GM12878 (cell line): ENCODE data around the gene KRT32. TPM values are rescaled to one million over a fixed set of nuclear protein-coding genes. Genes with fewer than 3 reads are reported as not detected.

ENCODE experiments used
- ATAC-seq: fragments of 200-7000 bp; cut with Tn5 transposase; 3 replicates; pipeline ENCODE4 v1.9.1; 2020; ENCODE audit warnings: mild to moderate bottlenecking, moderate library complexity
- BruUV-seq: library from RNA; stranded (reverse); fragments of 400-500 nt; replicated peaks from 2 replicates; lab custom pipeline; 2021; lab: Mats Ljungman, UMichigan
- CTCF ChIA-PET: fragments of 300-600 bp; sonication (Branson Sonifier 250); formaldehyde crosslinking; extraction: SDS; loops from one replicate; lab custom pipeline; 2021; ENCODE audit warnings: inconsistent platforms; lab: Yijun Ruan, JAX
- POLR2A ChIA-PET: fragments of 350-600 bp; formaldehyde crosslinking; extraction: SDS; loops from one replicate; lab custom pipeline; 2021; ENCODE audit warnings: inconsistent platforms; lab: Charles Lee
- RAD21 ChIA-PET: fragments of 300-600 bp; sonication (Branson Sonifier 250); formaldehyde crosslinking; loops from one replicate; lab custom pipeline; 2023; ENCODE audit warnings: antibody characterized with exemption; ENCODE audit not compliant: unreplicated experiment; lab: Charles Lee
- SMC1A ChIA-PET: fragments of 300-600 bp; sonication (Branson Sonifier 250); formaldehyde crosslinking; loops from one replicate; lab custom pipeline; 2023; ENCODE audit not compliant: unreplicated experiment, uncharacterized antibody; lab: Charles Lee
- DNase-seq: peaks from one replicate; pipeline ENCODE4 v3.0.0-alpha.2; 2011; ENCODE audit warnings: low read depth, low spot score
- FAIRE-seq: peaks from 3 replicates; lab custom pipeline; 2011; peaks lifted over from hg19 to GRCh38; lab: Jason Lieb, UNC
- H2AFZ ChIP-seq: 2 replicates; pipeline ENCODE4 v1.6.0; 2011; ENCODE audit warnings: low read depth, low read length, control low read depth; ENCODE audit not compliant: control insufficient read depth
- H3K27ac ChIP-seq: 2 replicates; pipeline ENCODE4 v1.5.1; 2011; ENCODE audit warnings: control low read depth; ENCODE audit not compliant: control insufficient read depth, insufficient read depth
- H3K27me3 ChIP-seq, 2 experiments: replicated peaks in 1 of 2; 2 replicates each; pipeline versions ENCODE4 v1.6.0 to v1.6.1; 2011; ENCODE audit warnings: low read length in 1 of 2; ENCODE audit not compliant: control insufficient read depth in 2 of 2, insufficient read depth in 2 of 2
- H3K36me3 ChIP-seq, 2 experiments: 2 replicates each; pipeline ENCODE4 v1.5.1; 2011; ENCODE audit warnings: low read length in 1 of 2; ENCODE audit not compliant: control insufficient read depth in 2 of 2, insufficient read depth in 2 of 2
- H3K4me1 ChIP-seq: 2 replicates; pipeline ENCODE4 v1.6.1; 2011; ENCODE audit warnings: mild to moderate bottlenecking, low read length, moderate library complexity, mixed read lengths; ENCODE audit not compliant: control insufficient read depth, insufficient read depth
- H3K4me2 ChIP-seq: 2 replicates; pipeline ENCODE4 v1.6.0; 2011; ENCODE audit warnings: control low read depth; ENCODE audit not compliant: control insufficient read depth, insufficient read depth
- H3K4me3 ChIP-seq: fragments of 200-600 bp; sonication (generic); 2 replicates; pipeline ENCODE4 v1.5.1; 2016
- H3K79me2 ChIP-seq: 2 replicates; pipeline ENCODE4 v1.6.0; 2011; ENCODE audit warnings: low read length; ENCODE audit not compliant: control insufficient read depth, insufficient read depth
- H3K9ac ChIP-seq: 2 replicates; pipeline ENCODE4 v1.8.0; 2011; ENCODE audit warnings: low read length, control low read depth, mixed read lengths; ENCODE audit not compliant: control insufficient read depth, insufficient read depth
- H3K9me3 ChIP-seq: replicated peaks from 3 replicates; pipeline ENCODE4 v1.5.1; 2011; ENCODE audit warnings: mild to moderate bottlenecking, low read length; ENCODE audit not compliant: control insufficient read depth, insufficient read depth
- H4K20me1 ChIP-seq: 2 replicates; pipeline ENCODE4 v1.6.0; 2011; ENCODE audit not compliant: control insufficient read depth, insufficient read depth
- CBFB ChIP-seq: IDR thresholded peaks from 2 replicates; pipeline ENCODE4 v1.6.1; 2016; ENCODE audit warnings: antibody characterized with exemption, low read depth
- EED ChIP-seq: sonication (generic); IDR thresholded peaks from 2 replicates; pipeline ENCODE4 v1.6.1; 2016; ENCODE audit warnings: antibody characterized with exemption, low read depth
- FOXK2 ChIP-seq: fragments of 450-650 bp; IDR thresholded peaks from 2 replicates; pipeline ENCODE4 v1.6.1; 2017; ENCODE audit warnings: mild to moderate bottlenecking, moderate library complexity
- MTA3 ChIP-seq: IDR thresholded peaks from 2 replicates; pipeline ENCODE4 v1.6.1; 2012; ENCODE audit warnings: low read length, inconsistent platforms, borderline replicate concordance
- NR2C2 ChIP-seq: IDR thresholded peaks from 2 replicates; pipeline ENCODE4 v1.6.1; 2011; ENCODE audit warnings: borderline replicate concordance, low read depth; ENCODE audit not compliant: control insufficient read depth, insufficient read length
- PKNOX1 ChIP-seq: fragments of 450-650 bp; IDR thresholded peaks from 2 replicates; pipeline ENCODE4 v1.6.1; 2016; ENCODE audit warnings: mild to moderate bottlenecking
- SMAD5 ChIP-seq: IDR thresholded peaks from 2 replicates; pipeline ENCODE4 v1.6.1; 2016; ENCODE audit warnings: antibody characterized with exemption, low read depth
- ZBTB11 ChIP-seq: fragments of 450-650 bp; formaldehyde crosslinking; IDR thresholded peaks from 2 replicates; pipeline ENCODE4 v1.5.0; 2022; ENCODE audit warnings: mild to moderate bottlenecking, missing genetic modification characterization
- WGBS: methylation state at CpG from one replicate; pipeline ENCODE4 v1.1.6; 2016; ENCODE audit warnings: low lambda C conversion rate; ENCODE audit not compliant: insufficient replicate concordance, insufficient coverage; ENCODE audit errors: missing lambda C conversion rate; 5-methylcytosine and 5-hydroxymethylcytosine counted together
- in situ Hi-C: fragments of 300-500 bp; cut with MboI; formaldehyde crosslinking; loops from 9 replicates; pipeline ENCODE4 v1.14.3; 2018; ENCODE audit warnings: mixed read lengths
- intact Hi-C: fragments of 100-400 bp; cut with micrococcal nuclease; formaldehyde crosslinking; loops from one replicate; pipeline ENCODE4 v1.14.2; 2022; ENCODE audit not compliant: unreplicated experiment
- polyA plus RNA-seq, 11 experiments: library from polyadenylated mRNA; depleted of rRNA in 4 of 11; unstranded in 6 of 11; stranded (reverse) in 5 of 11; fragments of >200 nt; fragmentation: Nextera tagmentation in 4 of 11; fragmentation: Illumina TruSeq in 1 of 11; extraction: Ambion mirVana in 4 of 11; extraction: Trizol in 1 of 11; gene quantifications; 1 replicate in 1 of 11; 2 replicates in 10 of 11; pipeline versions ENCODE4 v1.2.1 to v1.2.3, GENCODE V29; 2011 to 2016; ENCODE audit warnings: inconsistent platforms in 2 of 11, missing spikeins in 2 of 11, low read depth in 1 of 11
- total RNA-seq, 4 experiments: library from RNA; depleted of rRNA in 3 of 4; stranded (reverse); fragments of >200 nt in 3 of 4; fragmentation: Illumina TruSeq in 1 of 4; extraction: Trizol in 1 of 4; gene quantifications; 2 replicates each; pipeline versions ENCODE4 v1.2.1 to v1.2.3, GENCODE V29; 2013 to 2021

KRT32 gene
- total and polyA plus RNA-seq, 10 of the 15 experiments (the other 5 are each of a cell fraction or from before 2014, with no cell fraction given), result not detected

GRCh38 chr17:41413353-41413957, 53.7 kb downstream of the KRT32 start:
- no peak overlapping the region for H3K4me2 ChIP-seq
- no peaks in the 10 kb centered on the region for H3K9me3 ChIP-seq
- TF ChIP-seq CBFB, result no peak
- TF ChIP-seq EED, result no peak
- TF ChIP-seq FOXK2, result no peak
- no peak for TF ChIP-seq PKNOX1
- no peak for TF ChIP-seq MTA3
- TF ChIP-seq NR2C2, result no peak
- no peak for TF ChIP-seq ZBTB11 (CRISPR knock-in tag)
- no peak for TF ChIP-seq SMAD5
- 13% methylated on average over 5 of the region's 5 CpGs for WGBS
- ChIA-PET CTCF (interaction anchor here (0.6 to 1.4 kb wide), 3 partner anchors 9 to 19 kb away, joined by 3 to 6 read pairs (median 4); no protein-coding TSS in a partner anchor), SMC1A (interaction anchor here (0.9 kb wide), 1 partner anchor 74 kb away, joined by 4 read pairs; no protein-coding TSS in a partner anchor), POLR2A (no interaction called here), RAD21 (no interaction called here)
- intact Hi-C loops (no loop called here), in situ Hi-C loops (no loop called here)
- no peaks in the 10 kb centered on the region for H4K20me1 ChIP-seq
- peaks cover 0 to 2% of the 10 kb centered on the region in 2 experiments; a peak in 1 of 4 replicates for H3K27me3 ChIP-seq
- no TSS peak for BruUV-seq
- H3K4me3 ChIP-seq, result no peak overlapping the region
- no peak overlapping the region for H2AFZ ChIP-seq
- H3K36me3 ChIP-seq, result no peaks in the 10 kb centered on the region
- ATAC-seq, result no peak
- no peaks in the 10 kb centered on the region for H3K79me2 ChIP-seq
- no peak overlapping the region for H3K27ac ChIP-seq
- FAIRE-seq, result no peak
- H3K9ac ChIP-seq, result no peak overlapping the region
- no peaks in the 10 kb centered on the region for H3K4me1 ChIP-seq
- DNase-seq, result no peak
